B cell (primary cell): ENCODE results near the gene STRBP.

Source experiments
- CTCF ChIP-seq: fragments of 200-600 bp; IDR thresholded peaks from one replicate; pipeline ENCODE4 v1.8.0; 2022; ENCODE audit warnings: antibody characterized with exemption, mild to moderate bottlenecking
- EZH2 ChIP-seq: IDR thresholded peaks from 2 replicates; pipeline ENCODE4 v1.6.1; 2012; ENCODE audit warnings: borderline replicate concordance, low read depth, mild to moderate bottlenecking, moderate library complexity, low read length; ENCODE audit not compliant: insufficient read depth, poor library complexity, severe bottlenecking

- TF ChIP-seq CTCF (no peak), EZH2 (no peak)
Measured at GRCh38 chr9:123165813-123166212, 102.6 kb downstream of the STRBP start.
